A673 (cell line): ENCODE data around the gene NPR3. TPM values are rescaled to one million over a fixed set of nuclear protein-coding genes. Genes with fewer than 3 reads are reported as not detected.

Source experiments
- BruUV-seq: library from RNA; stranded (reverse); fragments of 400-500 nt; replicated peaks from 2 replicates; lab custom pipeline; 2021; lab: Mats Ljungman, UMichigan
- CTCF ChIA-PET: fragments of 300-600 bp; sonication (Branson Sonifier 250); formaldehyde crosslinking; loops from one replicate; lab custom pipeline; 2022; ENCODE audit warnings: antibody characterized with exemption; lab: Charles Lee
- POLR2A ChIA-PET: fragments of 300-600 bp; sonication (Branson Sonifier 250); formaldehyde crosslinking; loops from one replicate; lab custom pipeline; 2022; ENCODE audit warnings: antibody characterized with exemption; ENCODE audit not compliant: low non-redundant PET; lab: Charles Lee
- DNase-seq: peaks from one replicate; pipeline ENCODE4 v3.0.0-alpha.2; 2015; ENCODE audit warnings: low spot score
- H3K27ac ChIP-seq: fragments of 200-600 bp; sonication (generic); 2 replicates; pipeline ENCODE4 v1.5.1; 2016; ENCODE audit warnings: mixed run types, low read depth, mild to moderate bottlenecking, mixed read lengths, antibody characterized with exemption, low read length; ENCODE audit not compliant: poor library complexity, severe bottlenecking
- H3K27me3 ChIP-seq: fragments of 200-600 bp; sonication (generic); replicated peaks from 2 replicates; pipeline ENCODE4 v1.6.1; 2017; ENCODE audit warnings: mixed run types, low read depth, mild to moderate bottlenecking, mixed read lengths, antibody characterized with exemption, low read length; ENCODE audit not compliant: insufficient read depth, poor library complexity
- H3K36me3 ChIP-seq: fragments of 200-600 bp; sonication (generic); 2 replicates; pipeline ENCODE4 v1.6.1; 2016; ENCODE audit warnings: mixed run types, mild to moderate bottlenecking, mixed read lengths, antibody characterized with exemption, low read length; ENCODE audit not compliant: insufficient read depth, poor library complexity, severe bottlenecking
- H3K4me1 ChIP-seq: fragments of 200-600 bp; sonication (generic); 2 replicates; pipeline ENCODE4 v1.6.1; 2017; ENCODE audit warnings: mixed run types, mild to moderate bottlenecking, mixed read lengths, antibody characterized with exemption, low read length; ENCODE audit not compliant: insufficient read depth, poor library complexity, severe bottlenecking
- H3K4me3 ChIP-seq: fragments of 200-600 bp; sonication (generic); 2 replicates; pipeline ENCODE4 v1.5.1; 2016; ENCODE audit warnings: low read depth, mixed run types, mild to moderate bottlenecking, mixed read lengths, low read length; ENCODE audit not compliant: poor library complexity, severe bottlenecking
- H3K9me3 ChIP-seq: fragments of 200-600 bp; sonication (generic); 2 replicates; pipeline ENCODE4 v1.6.1; 2016; ENCODE audit warnings: mixed run types, low read depth, mild to moderate bottlenecking, mixed read lengths, antibody characterized with exemption, low read length; ENCODE audit not compliant: poor library complexity, severe bottlenecking
- CTCF ChIP-seq: fragments of 300-800, 200-600 bp; sonication (generic); conservative IDR thresholded peaks from 2 replicates; pipeline ENCODE4 v1.5.1; 2017; ENCODE audit warnings: low read depth, mild to moderate bottlenecking, antibody characterized with exemption, low read length, moderate library complexity, mixed read lengths
- EZH2 ChIP-seq: fragments of 200-600 bp; sonication (generic); IDR thresholded peaks from 2 replicates; pipeline ENCODE4 v1.6.1; 2017; ENCODE audit warnings: borderline replicate concordance, low read depth, mild to moderate bottlenecking, mixed read lengths, antibody characterized with exemption, low read length; ENCODE audit not compliant: poor library complexity, severe bottlenecking
- intact Hi-C: fragments of 100-400 bp; cut with micrococcal nuclease; formaldehyde crosslinking; loops from one replicate; pipeline ENCODE4 v1.10.0; 2022; ENCODE audit not compliant: unreplicated experiment
- total RNA-seq: library from RNA; stranded (reverse); gene quantifications from 2 replicates; pipeline ENCODE4 v1.2.3, GENCODE V29; 2021

NPR3 gene
- total RNA-seq, 1 experiment from 2014 or later = 5.3 TPM

- no TSS peak for BruUV-seq
- DNase-seq = no peak
- TF ChIP-seq CTCF (no peak), EZH2 (no peak)
- POLR2A ChIA-PET = no interaction called here
- H3K9me3 ChIP-seq = peaks cover 2% of the 10 kb centered on the region
- CTCF ChIA-PET = no interaction called here
- no peaks in the 10 kb centered on the region for H3K36me3 ChIP-seq
- H3K4me3 ChIP-seq = no peak overlapping the region
- H3K27ac ChIP-seq = no peak overlapping the region
- intact Hi-C loops = no loop called here
- no peaks in the 10 kb centered on the region for H3K4me1 ChIP-seq
- H3K27me3 ChIP-seq = peaks cover 6% of the 10 kb centered on the region
Measured at GRCh38 chr5:32720300-32720699, 9.2 kb downstream of the NPR3 start.

- CTCF ChIA-PET = no interaction called here
Measured at GRCh38 chr5:32721626-32722025, 10.5 kb downstream of the NPR3 start.

GRCh38 chr5:32722957-32723356 is 11.8 kb downstream of the NPR3 start:
- Histone ChIP-seq H3K36me3 (no peaks in the 10 kb centered on the region), H3K4me3 (no peak overlapping the region), H3K27ac (no peak overlapping the region), H3K4me1 (no peaks in the 10 kb centered on the region), H3K9me3 (peaks cover 2% of the 10 kb centered on the region), H3K27me3 (no peaks in the 10 kb centered on the region)
- intact Hi-C loops = no loop called here
- DNase-seq = no peak
- BruUV-seq = no TSS peak
- ChIA-PET POLR2A (no interaction called here), CTCF (no interaction called here)
- TF ChIP-seq EZH2 = no peak
- no peak for TF ChIP-seq CTCF

More at GRCh38 chr5:32721626-32722025, 10.5 kb downstream of the NPR3 start:
- Histone ChIP-seq H3K4me3 (no peak overlapping the region), H3K36me3 (no peaks in the 10 kb centered on the region), H3K9me3 (peaks cover 2% of the 10 kb centered on the region), H3K4me1 (no peaks in the 10 kb centered on the region), H3K27ac (no peak overlapping the region), H3K27me3 (no peaks in the 10 kb centered on the region)
- intact Hi-C loops = no loop called here
- no TSS peak for BruUV-seq
- POLR2A ChIA-PET = no interaction called here
- DNase-seq = no peak
- TF ChIP-seq CTCF (no peak), EZH2 (no peak)
